ENCODE measurements around the gene TMEM273. TPM values are rescaled to one million over a fixed set of nuclear protein-coding genes. Genes with fewer than 3 reads are reported as not detected.

Gene TMEM273
- polyA plus RNA-seq, 1 of the 3 experiments (the other 2 are of a cell fraction): not detected

GRCh38 chr10:49115015-49115795 lies 73.0 kb downstream of the TMEM273 start, which contains the start of gene VSTM4:
VSTM4 (minus strand) TSS chr10:49115522; CDS start chr10:49115485, 37 bp downstream.
- H2AFZ ChIP-seq (ENCODE audit: low read depth): no peak within 1 kb of the TSS
- H3K36me3 ChIP-seq (replicated peaks in 1 of 2; ENCODE audit: control insufficient read depth in 1 of 2, insufficient read depth in 2 of 2, low read length in 1 of 2): no peaks in the 10 kb centered on the region
- ChIA-PET POLR2A (interaction anchor here (0.6 kb wide), 1 partner anchor 18 kb away, joined by 3 read pairs; no protein-coding TSS in a partner anchor), CTCF (interaction anchor here (0.6 to 1.3 kb wide), 8 partner anchors 20 to 398 kb away, joined by 3 to 5 read pairs (median 4); no protein-coding TSS in a partner anchor)
- TF ChIP-seq CTCF (IDR thresholded peaks at IDR 0.05) (peak; percentile 13; the same call in 1 of the 2 replicates), TAF1 (IDR thresholded peaks at IDR 0.05; ENCODE audit: borderline replicate concordance, low read depth, low read length) (no peak)
- peak within 1 kb of the TSS in 1 of 2 experiments; percentile 47; a peak in 1 of 4 replicates for H3K27ac ChIP-seq (ENCODE audit: low read depth in 2 of 2, low read length in 1 of 2)
- no peaks in the 10 kb centered on the region for H3K9me3 ChIP-seq
- peak within 1 kb of the TSS; percentile 31; the same call in 1 of the 2 replicates for H3K9ac ChIP-seq
- H3K27me3 ChIP-seq (ENCODE audit: insufficient read depth): no peaks in the 10 kb centered on the region
- DNase-seq: peak; percentile 93
- no peaks in the 10 kb centered on the region for H4K20me1 ChIP-seq (ENCODE audit: insufficient read depth)
- H3K4me3 ChIP-seq (ENCODE audit: low read depth in 2 of 2, low read length in 1 of 2): peak within 1 kb of the TSS; percentile 46 to 50; a peak in 3 of 4 replicates
- H3K4me1 ChIP-seq (ENCODE audit: control insufficient read depth in 1 of 2, insufficient read depth in 2 of 2, low read depth in 1 of 2, low read length in 1 of 2): peaks cover 0 to 40% of the 10 kb centered on the region in 2 experiments; a peak in 2 of 4 replicates
- H3K79me2 ChIP-seq (ENCODE audit: insufficient read depth): no peaks in the 10 kb centered on the region
- peak within 1 kb of the TSS; percentile 37; the same call in 1 of the 2 replicates for H3K4me2 ChIP-seq
- WGBS (ENCODE audit: low lambda C conversion rate): 31% methylated on average over 7 of the region's 95 CpGs
- H3K9me2 ChIP-seq: no peaks in the 10 kb centered on the region
- no peaks in the 10 kb centered on the region for H3F3A ChIP-seq (replicated peaks; ENCODE audit: insufficient read depth)

DNA sequence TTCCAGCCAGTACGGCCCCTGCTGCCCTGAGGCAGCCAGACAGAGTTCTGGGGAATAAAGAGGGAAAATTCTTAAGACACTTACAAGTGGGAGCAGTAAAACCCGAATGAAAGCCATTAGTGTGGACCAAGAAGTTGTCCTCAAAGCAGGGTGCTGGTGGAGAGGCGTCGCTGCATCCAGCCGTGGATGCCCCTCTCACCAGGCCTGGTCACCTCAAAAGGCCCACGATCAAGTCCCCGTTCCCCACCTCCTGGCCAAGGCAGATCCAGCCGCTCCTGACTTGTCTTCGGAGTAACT lies 73.5 kb downstream of the TMEM273 start:
- peaks cover 0 to 43% of the 10 kb centered on the region in 2 experiments; a peak in 2 of 4 replicates for H3K4me1 ChIP-seq (ENCODE audit: control insufficient read depth in 1 of 2, insufficient read depth in 2 of 2, low read depth in 1 of 2, low read length in 1 of 2)
- H3F3A ChIP-seq (replicated peaks; ENCODE audit: insufficient read depth): no peaks in the 10 kb centered on the region
- DNase-seq: no peak
- ChIA-PET CTCF (interaction anchor here (0.6 to 1.7 kb wide), 8 partner anchors 11 to 398 kb away, joined by 3 to 5 read pairs (median 4); no protein-coding TSS in a partner anchor), POLR2A (interaction anchor here (0.6 kb wide), 1 partner anchor 18 kb away, joined by 3 read pairs; no protein-coding TSS in a partner anchor)
- H3K4me2 ChIP-seq: peak overlapping the region; percentile 37; the same call in 1 of the 2 replicates
- 61% methylated on average over 9 of the region's 9 CpGs for WGBS (ENCODE audit: low lambda C conversion rate)
- no peaks in the 10 kb centered on the region for H3K79me2 ChIP-seq (ENCODE audit: insufficient read depth)
- no peaks in the 10 kb centered on the region for H3K9me2 ChIP-seq
- H3K27ac ChIP-seq (ENCODE audit: low read depth in 2 of 2, low read length in 1 of 2): no peak overlapping the region; a peak in 1 of 4 replicates
- no peaks in the 10 kb centered on the region for H3K36me3 ChIP-seq (replicated peaks in 1 of 2; ENCODE audit: control insufficient read depth in 1 of 2, insufficient read depth in 2 of 2, low read length in 1 of 2)
- H3K9me3 ChIP-seq: no peaks in the 10 kb centered on the region
- H3K9ac ChIP-seq: peak overlapping the region; percentile 31; the same call in 1 of the 2 replicates
- peak overlapping the region; percentile 46 to 50; a peak in 3 of 4 replicates for H3K4me3 ChIP-seq (ENCODE audit: low read depth in 2 of 2, low read length in 1 of 2)
- H4K20me1 ChIP-seq (ENCODE audit: insufficient read depth): no peaks in the 10 kb centered on the region
- TF ChIP-seq EZH2phosphoT487 (IDR thresholded peaks at IDR 0.05; ENCODE audit: borderline replicate concordance, low read depth): no peak
- TF ChIP-seq SMC3 (IDR thresholded peaks at IDR 0.05; ENCODE audit: low read depth, low read length): no peak
- TF ChIP-seq RFX5 (IDR thresholded peaks at IDR 0.05; ENCODE audit: low read length): no peak
- TF ChIP-seq MEF2A (IDR thresholded peaks at IDR 0.05; ENCODE audit: borderline replicate concordance, low read depth): no peak
- TF ChIP-seq, protein P1, sequence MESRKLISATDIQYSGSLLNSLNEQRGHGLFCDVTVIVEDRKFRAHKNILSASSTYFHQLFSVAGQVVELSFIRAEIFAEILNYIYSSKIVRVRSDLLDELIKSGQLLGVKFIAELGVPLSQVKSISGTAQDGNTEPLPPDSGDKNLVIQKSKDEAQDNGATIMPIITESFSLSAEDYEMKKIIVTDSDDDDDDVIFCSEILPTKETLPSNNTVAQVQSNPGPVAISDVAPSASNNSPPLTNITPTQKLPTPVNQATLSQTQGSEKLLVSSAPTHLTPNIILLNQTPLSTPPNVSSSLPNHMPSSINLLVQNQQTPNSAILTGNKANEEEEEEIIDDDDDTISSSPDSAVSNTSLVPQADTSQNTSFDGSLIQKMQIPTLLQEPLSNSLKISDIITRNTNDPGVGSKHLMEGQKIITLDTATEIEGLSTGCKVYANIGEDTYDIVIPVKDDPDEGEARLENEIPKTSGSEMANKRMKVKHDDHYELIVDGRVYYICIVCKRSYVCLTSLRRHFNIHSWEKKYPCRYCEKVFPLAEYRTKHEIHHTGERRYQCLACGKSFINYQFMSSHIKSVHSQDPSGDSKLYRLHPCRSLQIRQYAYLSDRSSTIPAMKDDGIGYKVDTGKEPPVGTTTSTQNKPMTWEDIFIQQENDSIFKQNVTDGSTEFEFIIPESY (IDR thresholded peaks at IDR 0.05; ENCODE audit: borderline replicate concordance, low read depth): no peak
- TF ChIP-seq GABPA (IDR thresholded peaks at IDR 0.05; ENCODE audit: low read depth): no peak
- no peak for TF ChIP-seq RXRA (IDR thresholded peaks at IDR 0.05; ENCODE audit: borderline replicate concordance, low read depth)
- no peak for TF ChIP-seq USF1 (IDR thresholded peaks at IDR 0.05; ENCODE audit: borderline replicate concordance, low read depth)
- TF ChIP-seq MXI1 (IDR thresholded peaks at IDR 0.05; ENCODE audit: low read depth, low read length): no peak
- TF ChIP-seq EP300 (IDR thresholded peaks at IDR 0.05; ENCODE audit: borderline replicate concordance in 1 of 2, low read depth in 1 of 2, low read length in 1 of 2): no peak
- TF ChIP-seq, protein P2, sequence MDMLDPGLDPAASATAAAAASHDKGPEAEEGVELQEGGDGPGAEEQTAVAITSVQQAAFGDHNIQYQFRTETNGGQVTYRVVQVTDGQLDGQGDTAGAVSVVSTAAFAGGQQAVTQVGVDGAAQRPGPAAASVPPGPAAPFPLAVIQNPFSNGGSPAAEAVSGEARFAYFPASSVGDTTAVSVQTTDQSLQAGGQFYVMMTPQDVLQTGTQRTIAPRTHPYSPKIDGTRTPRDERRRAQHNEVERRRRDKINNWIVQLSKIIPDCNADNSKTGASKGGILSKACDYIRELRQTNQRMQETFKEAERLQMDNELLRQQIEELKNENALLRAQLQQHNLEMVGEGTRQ (IDR thresholded peaks at IDR 0.05; ENCODE audit: borderline replicate concordance, low read depth, low read length): no peak
- TF ChIP-seq, protein P3, sequence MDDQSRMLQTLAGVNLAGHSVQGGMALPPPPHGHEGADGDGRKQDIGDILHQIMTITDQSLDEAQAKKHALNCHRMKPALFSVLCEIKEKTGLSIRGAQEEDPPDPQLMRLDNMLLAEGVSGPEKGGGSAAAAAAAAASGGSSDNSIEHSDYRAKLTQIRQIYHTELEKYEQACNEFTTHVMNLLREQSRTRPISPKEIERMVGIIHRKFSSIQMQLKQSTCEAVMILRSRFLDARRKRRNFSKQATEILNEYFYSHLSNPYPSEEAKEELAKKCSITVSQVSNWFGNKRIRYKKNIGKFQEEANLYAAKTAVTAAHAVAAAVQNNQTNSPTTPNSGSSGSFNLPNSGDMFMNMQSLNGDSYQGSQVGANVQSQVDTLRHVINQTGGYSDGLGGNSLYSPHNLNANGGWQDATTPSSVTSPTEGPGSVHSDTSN (IDR thresholded peaks at IDR 0.05): no peak
- TF ChIP-seq FOXM1 (IDR thresholded peaks at IDR 0.05; ENCODE audit: low read depth): no peak
- H3K27me3 ChIP-seq (ENCODE audit: insufficient read depth): no peaks in the 10 kb centered on the region
- no peak overlapping the region for H2AFZ ChIP-seq (ENCODE audit: low read depth)

All from SK-N-SH (cell line).